ENCODE measurements around the gene DHH.

GRCh38 chr12:49057888-49058287 lies 36.7 kb downstream of the DHH start:
- no peak for TF ChIP-seq CTCF (IDR thresholded peaks at IDR 0.05; ENCODE audit: insufficient read depth, low read length)
- no peak for TF ChIP-seq GABPA (IDR thresholded peaks at IDR 0.05; ENCODE audit: low read depth)
- no peak for TF ChIP-seq POLR2AphosphoS5 (IDR thresholded peaks at IDR 0.05; ENCODE audit: low read depth)
- TF ChIP-seq REST (IDR thresholded peaks at IDR 0.05; ENCODE audit: insufficient replicate concordance, low read depth) = no peak
- TF ChIP-seq SPI1 (IDR thresholded peaks at IDR 0.05; ENCODE audit: borderline replicate concordance, low read depth) = no peak

All from HL-60 (cell line).